HL-60 (cell line): ENCODE results near the gene TNIK.

Experiments used
- CTCF ChIP-seq: IDR thresholded peaks from one replicate; pipeline ENCODE4 v1.5.1; 2011; ENCODE audit warnings: low read length, control low read depth, inconsistent platforms; ENCODE audit not compliant: insufficient read depth
- POLR2AphosphoS5 ChIP-seq: IDR thresholded peaks from 2 replicates; pipeline ENCODE4 v1.6.1; 2012; ENCODE audit warnings: low read depth
- REST ChIP-seq: IDR thresholded peaks from 2 replicates; pipeline ENCODE4 v1.6.1; 2012; ENCODE audit warnings: low read depth; ENCODE audit not compliant: insufficient replicate concordance

GRCh38 chr3:171150945-171151344, 309.3 kb downstream of the TNIK start:
- TF ChIP-seq REST = no peak
- TF ChIP-seq CTCF = no peak
- no peak for TF ChIP-seq POLR2AphosphoS5
